GM19372 (cell line): ENCODE data around the gene TET3.

Experiments
- ATAC-seq: cut with Tn5 transposase; IDR thresholded peaks from one replicate; pipeline ENCODE4 v1.9.1; 2021; ENCODE audit warnings: mild to moderate bottlenecking, low read depth, moderate library complexity; ENCODE audit not compliant: unreplicated experiment

Gene TET3

GRCh38 chr2:73985308-73986084 is 786 bp downstream of the TET3 start:
- ATAC-seq: peak; percentile 26

- ATAC-seq: no peak
Measured at GRCh38 chr2:73986085-73986681, 1.5 kb downstream of the TET3 start.

- no peak for ATAC-seq
Measured at GRCh38 chr2:73987109-73987947, 2.6 kb downstream of the TET3 start.

- ATAC-seq: no peak
Measured at GRCh38 chr2:73987948-73988700, 3.4 kb downstream of the TET3 start.

- ATAC-seq: no peak
Measured at GRCh38 chr2:73989972-73990371, 5.3 kb downstream of the TET3 start.

- no peak for ATAC-seq
Measured at GRCh38 chr2:73990531-73990930, 5.8 kb downstream of the TET3 start.

- no peak for ATAC-seq
Measured at GRCh38 chr2:73992036-73992435, 7.3 kb downstream of the TET3 start.

GRCh38 chr2:73993376-73993775 is 8.7 kb downstream of the TET3 start:
- no peak for ATAC-seq

GRCh38 chr2:73993778-73994177 is 9.1 kb downstream of the TET3 start:
- no peak for ATAC-seq

- ATAC-seq: no peak
Measured at GRCh38 chr2:73994178-73994831, 9.6 kb downstream of the TET3 start.

- no peak for ATAC-seq
Measured at GRCh38 chr2:73995810-73996209, 11.1 kb downstream of the TET3 start.

GRCh38 chr2:73997813-73998212 is 13.1 kb downstream of the TET3 start:
- no peak for ATAC-seq

GRCh38 chr2:73998451-73998850 is 13.7 kb downstream of the TET3 start:
- ATAC-seq: no peak

GRCh38 chr2:73998933-73999332 is 14.2 kb downstream of the TET3 start:
- no peak for ATAC-seq

GRCh38 chr2:73999881-74000597 is 15.3 kb downstream of the TET3 start:
- ATAC-seq: no peak

GRCh38 chr2:74000666-74001065 is 16.0 kb downstream of the TET3 start:
- no peak for ATAC-seq

- ATAC-seq: no peak
Measured at GRCh38 chr2:74001121-74001520, 16.4 kb downstream of the TET3 start.

- peak; percentile 35 for ATAC-seq
Measured at GRCh38 chr2:74001781-74002504, 17.2 kb downstream of the TET3 start.
